SK-N-SH (cell line): ENCODE results near the gene SCAND1.

Experiments used
- CTCF ChIP-seq: fragments of 200-600 bp; sonication (generic); IDR thresholded peaks from 2 replicates; pipeline ENCODE4 v1.6.1; 2017; ENCODE audit warnings: antibody characterized with exemption, mild to moderate bottlenecking, moderate library complexity
- EP300 ChIP-seq, 2 experiments: IDR thresholded peaks; 2 replicates each; pipeline versions ENCODE4 v1.4.0 to v1.6.1; 2012; ENCODE audit warnings: borderline replicate concordance in 1 of 2, low read depth in 1 of 2, low read length in 1 of 2
- FOXJ3 ChIP-seq: sonication (generic); formaldehyde crosslinking; IDR thresholded peaks from 2 replicates; pipeline ENCODE4 v1.5.1; 2020; ENCODE audit warnings: mild to moderate bottlenecking, missing genetic modification reagents
- FOXM1 ChIP-seq: IDR thresholded peaks from 2 replicates; pipeline ENCODE4 v1.4.0; 2012; ENCODE audit warnings: low read depth, mild to moderate bottlenecking
- MXI1 ChIP-seq: IDR thresholded peaks from 2 replicates; pipeline ENCODE4 v1.6.1; 2012; ENCODE audit warnings: mild to moderate bottlenecking, low read depth, low read length, improper control_type of control experiment
- PBX3 ChIP-seq: IDR thresholded peaks from 2 replicates; pipeline ENCODE4; 2012
- POLR2AphosphoS5 ChIP-seq: IDR thresholded peaks from 2 replicates; pipeline ENCODE4 v1.6.1; 2012; ENCODE audit warnings: low read depth, low read length
- RAD21 ChIP-seq: IDR thresholded peaks from 2 replicates; pipeline ENCODE4 v1.6.1; 2012; ENCODE audit warnings: mild to moderate bottlenecking, low read length
- TAF1 ChIP-seq: IDR thresholded peaks from 2 replicates; pipeline ENCODE4 v1.6.1; 2012; ENCODE audit warnings: low read depth, mild to moderate bottlenecking, low read length, moderate library complexity, borderline replicate concordance
- TCF12 ChIP-seq: IDR thresholded peaks from 2 replicates; pipeline ENCODE4 v1.4.0; 2012
- TEAD4 ChIP-seq: IDR thresholded peaks from 2 replicates; pipeline ENCODE4 v1.4.0; 2012; ENCODE audit warnings: mild to moderate bottlenecking, borderline replicate concordance; ENCODE audit not compliant: insufficient read depth

- no peak for TF ChIP-seq PBX3
- no peak for TF ChIP-seq TEAD4
- TF ChIP-seq CTCF, result no peak
- no peak for TF ChIP-seq TAF1
- no peak for TF ChIP-seq RAD21
- TF ChIP-seq TCF12, result no peak
- TF ChIP-seq EP300 (IDR thresholded peaks at IDR 0.05; ENCODE audit: borderline replicate concordance in 1 of 2, low read depth in 1 of 2, low read length in 1 of 2), result no peak
- TF ChIP-seq MXI1, result no peak
- no peak for TF ChIP-seq POLR2AphosphoS5
- no peak for TF ChIP-seq FOXJ3 (CRISPR knock-in tag)
- TF ChIP-seq FOXM1, result no peak
Measured at GRCh38 chr20:35988910-35989463, 34.7 kb upstream of the SCAND1 start.
